GM19463 (cell line): Measurements from ENCODE around the gene EI24.

Experiments
- ATAC-seq: cut with Tn5 transposase; IDR thresholded peaks from one replicate; pipeline ENCODE4 v1.9.1; 2021; ENCODE audit warnings: mild to moderate bottlenecking, moderate library complexity; ENCODE audit not compliant: unreplicated experiment

The EI24 gene

GRCh38 chr11:125578783-125579182 is 9.5 kb downstream of the EI24 start:
- ATAC-seq, result no peak

GRCh38 chr11:125579811-125580210 is 10.5 kb downstream of the EI24 start:
- ATAC-seq, result no peak

- ATAC-seq, result no peak
These were observed 14.2 kb downstream of the EI24 start for GRCh38 chr11:125583496-125583895.

- no peak for ATAC-seq
These were observed 16.2 kb downstream of the EI24 start for GRCh38 chr11:125585487-125585886.

- ATAC-seq, result no peak
These were observed 17.3 kb downstream of the EI24 start for GRCh38 chr11:125586623-125587022.

- ATAC-seq, result no peak
These were observed 18.2 kb downstream of the EI24 start for GRCh38 chr11:125587480-125587879.

GRCh38 chr11:125588505-125588904 is 19.2 kb downstream of the EI24 start:
- no peak for ATAC-seq

- peak; percentile 6 for ATAC-seq
These were observed 22.5 kb downstream of the EI24 start for GRCh38 chr11:125591649-125592304.

- peak; percentile 93 for ATAC-seq
These were observed 23.2 kb downstream of the EI24 start, which contains the start of gene STT3A for GRCh38 chr11:125592305-125593113. TSS of gene STT3A (plus strand) at chr11:125592852. CDS start at chr11:125595916, 3,064 bp downstream.

GRCh38 chr11:125593114-125593820 is 24.0 kb downstream of the EI24 start:
- no peak for ATAC-seq

- ATAC-seq, result no peak
These were observed 25.7 kb downstream of the EI24 start for GRCh38 chr11:125594958-125595357.

- no peak for ATAC-seq
These were observed 31.4 kb downstream of the EI24 start for GRCh38 chr11:125600663-125601062.

- ATAC-seq, result no peak
These were observed 33.9 kb downstream of the EI24 start for GRCh38 chr11:125603207-125603606.

- ATAC-seq, result no peak
These were observed 36.1 kb downstream of the EI24 start for GRCh38 chr11:125605417-125605816.

- no peak for ATAC-seq
These were observed 40.3 kb downstream of the EI24 start for GRCh38 chr11:125609545-125609944.

GRCh38 chr11:125618383-125618782 is 49.1 kb downstream of the EI24 start:
- ATAC-seq, result no peak

- ATAC-seq, result no peak
These were observed 52.7 kb downstream of the EI24 start for GRCh38 chr11:125621995-125622394.

GRCh38 chr11:125623064-125623463 is 53.8 kb downstream of the EI24 start:
- no peak for ATAC-seq

GRCh38 chr11:125624756-125625213 is 55.5 kb downstream of the EI24 start, which contains the start of gene CHEK1:
TSS of gene CHEK1 (plus strand) at chr11:125625163. CDS start at chr11:125626769, 1,606 bp downstream.
- no peak for ATAC-seq

- no peak for ATAC-seq
These were observed 56.0 kb downstream of the EI24 start for GRCh38 chr11:125625225-125625629.

- ATAC-seq, result peak; percentile 88
These were observed 56.5 kb downstream of the EI24 start for GRCh38 chr11:125625630-125626287.
